HEK293 (cell line): Measurements from ENCODE around the gene CCDC8.
A peak's percentile ranks its signal among the peaks of the same experiment; 100 is the strongest.
"Not testable (repeated sequence)": the region's sequence is repeated elsewhere in the genome, so short reads cannot be mapped to it uniquely, and the experiment has no call there.

Experiments used
- CTCF ChIA-PET: fragments of 350-600 bp; formaldehyde crosslinking; extraction: SDS; loops from one replicate; lab custom pipeline; 2021; ENCODE audit warnings: antibody characterized with exemption; lab: Yijun Ruan, JAX
- POLR2A ChIA-PET: fragments of 300-600 bp; formaldehyde crosslinking; extraction: SDS; loops from one replicate; lab custom pipeline; 2020; ENCODE audit warnings: antibody characterized with exemption, inconsistent platforms; lab: Yijun Ruan, JAX
- H3K27ac ChIP-seq: fragments of 200-500 bp; sonication (Bioruptor generic); 2 replicates; pipeline ENCODE4 v1.5.1; 2014; ENCODE audit warnings: low read depth, low read length, control low read depth, inconsistent platforms; ENCODE audit errors: extremely low read depth
- H3K36me3 ChIP-seq, 2 experiments: fragments of 200-500 bp in 1 of 2; sonication (Bioruptor generic) in 1 of 2; 1 replicate in 1 of 2; 2 replicates in 1 of 2; pipeline ENCODE4 v1.5.1; 2014 to 2017; ENCODE audit warnings: inconsistent platforms in 2 of 2, low read length in 2 of 2; ENCODE audit not compliant: control insufficient read depth in 2 of 2, insufficient read depth in 1 of 2
- H3K4me1 ChIP-seq: fragments of 200-500 bp; sonication (Bioruptor generic); 2 replicates; pipeline ENCODE4 v1.5.1; 2014; ENCODE audit warnings: mild to moderate bottlenecking, low read length, inconsistent platforms; ENCODE audit not compliant: control insufficient read depth, insufficient read depth
- H3K4me3 ChIP-seq: 2 replicates; pipeline ENCODE4 v1.5.1; 2011; ENCODE audit warnings: low read depth, mild to moderate bottlenecking, control low read depth, low read length, moderate library complexity
- H3K9me3 ChIP-seq: fragments of 200-500 bp; sonication (Bioruptor generic); 2 replicates; pipeline ENCODE4 v1.5.1; 2014; ENCODE audit warnings: low read depth, low read length, inconsistent platforms; ENCODE audit not compliant: control insufficient read depth, insufficient read depth
- GLIS1 ChIP-seq: fragments of 450-650 bp; formaldehyde crosslinking; IDR thresholded peaks from 2 replicates; pipeline ENCODE4 v1.5.1; 2016; ENCODE audit warnings: missing biosample characterization, missing genetic modification characterization
- GLIS2 ChIP-seq: fragments of 450-650 bp; formaldehyde crosslinking; IDR thresholded peaks from 2 replicates; pipeline ENCODE4 v1.5.1; 2016; ENCODE audit warnings: missing biosample characterization, missing genetic modification characterization
- KLF10 ChIP-seq: fragments of 450-650 bp; IDR thresholded peaks from 2 replicates; pipeline ENCODE4 v1.5.1; 2018; ENCODE audit warnings: missing biosample characterization, mild to moderate bottlenecking, missing genetic modification characterization
- KLF7 ChIP-seq: fragments of 450-650 bp; formaldehyde crosslinking; IDR thresholded peaks from 2 replicates; pipeline ENCODE4 v1.5.1; 2016; ENCODE audit warnings: missing biosample characterization, missing genetic modification characterization, borderline replicate concordance
- PATZ1 ChIP-seq: fragments of 450-650 bp; formaldehyde crosslinking; IDR thresholded peaks from 2 replicates; pipeline ENCODE4 v1.5.1; 2016; ENCODE audit warnings: missing biosample characterization, missing genetic modification characterization
- SP2 ChIP-seq: fragments of 450-650 bp; formaldehyde crosslinking; IDR thresholded peaks from 2 replicates; pipeline ENCODE4 v1.5.1; 2016; ENCODE audit warnings: missing biosample characterization, missing genetic modification characterization
- SP3 ChIP-seq: fragments of 450-650 bp; formaldehyde crosslinking; IDR thresholded peaks from 2 replicates; pipeline ENCODE4 v1.5.1; 2016; ENCODE audit warnings: missing biosample characterization, missing genetic modification characterization
- ZBTB17 ChIP-seq: fragments of 450-650 bp; formaldehyde crosslinking; IDR thresholded peaks from 2 replicates; pipeline ENCODE4 v1.5.1; 2016; ENCODE audit warnings: missing biosample characterization, missing genetic modification characterization
- ZEB2 ChIP-seq: fragments of 450-650 bp; formaldehyde crosslinking; IDR thresholded peaks from 2 replicates; pipeline ENCODE4 v1.5.1; 2016; ENCODE audit warnings: missing biosample characterization, missing genetic modification characterization
- ZFHX2 ChIP-seq: fragments of 450-650 bp; formaldehyde crosslinking; conservative IDR thresholded peaks from 2 replicates; pipeline ENCODE4 v1.5.1; 2016; ENCODE audit warnings: missing biosample characterization, missing genetic modification characterization
- ZIC2 ChIP-seq: fragments of 450-650 bp; formaldehyde crosslinking; IDR thresholded peaks from 2 replicates; pipeline ENCODE4 v1.5.1; 2016; ENCODE audit warnings: missing biosample characterization, missing genetic modification characterization
- ZNF211 ChIP-seq: fragments of 450-650 bp; formaldehyde crosslinking; IDR thresholded peaks from 2 replicates; pipeline ENCODE4 v1.5.1; 2016; ENCODE audit warnings: low read depth, missing biosample characterization, missing genetic modification characterization
- ZNF248 ChIP-seq: fragments of 450-650 bp; formaldehyde crosslinking; IDR thresholded peaks from 2 replicates; pipeline ENCODE4 v1.5.1; 2017; ENCODE audit warnings: missing biosample characterization, missing genetic modification characterization
- ZNF394 ChIP-seq: fragments of 450-650 bp; formaldehyde crosslinking; IDR thresholded peaks from 2 replicates; pipeline ENCODE4 v1.5.1; 2016; ENCODE audit warnings: missing biosample characterization, missing genetic modification characterization, mild to moderate bottlenecking, moderate library complexity, borderline replicate concordance
- ZNF398 ChIP-seq: fragments of 450-650 bp; formaldehyde crosslinking; IDR thresholded peaks from 2 replicates; pipeline ENCODE4 v1.5.1; 2017; ENCODE audit warnings: missing biosample characterization, missing genetic modification characterization
- ZNF610 ChIP-seq: fragments of 450-650 bp; formaldehyde crosslinking; IDR thresholded peaks from 2 replicates; pipeline ENCODE4 v1.5.1; 2016; ENCODE audit warnings: missing biosample characterization, missing genetic modification characterization, borderline replicate concordance
- TF ChIP-seq, protein P1 (sequence below): fragments of 450-650 bp; formaldehyde crosslinking; optimal IDR thresholded peaks from 2 replicates; pipeline ENCODE3; 2016; ENCODE audit warnings: missing biosample characterization, mild to moderate bottlenecking, missing genetic modification characterization
- TF ChIP-seq, protein P2 (sequence below): fragments of 450-650 bp; formaldehyde crosslinking; IDR thresholded peaks from 2 replicates; pipeline ENCODE4 v1.5.1; 2017; ENCODE audit warnings: missing biosample characterization, missing genetic modification characterization
- TF ChIP-seq, protein P3 (sequence below): fragments of 450-650 bp; IDR thresholded peaks from 2 replicates; pipeline ENCODE4 v1.5.1; 2018; ENCODE audit warnings: missing biosample characterization, missing genetic modification characterization
- TF ChIP-seq, protein P4 (sequence below): fragments of 450-650 bp; formaldehyde crosslinking; IDR thresholded peaks from 2 replicates; pipeline ENCODE4 v1.5.1; 2017; ENCODE audit warnings: missing biosample characterization, mild to moderate bottlenecking, missing genetic modification characterization, moderate library complexity

Gene CCDC8

GRCh38 chr19:46415804-46416709, 2.7 kb upstream of the CCDC8 start (continued):
- peak; percentile 23; the same call in 1 of the 2 replicates for TF ChIP-seq ZIC2 (tag by site-specific recombination)
- peak; percentile 92 for TF ChIP-seq ZBTB17
- peak; percentile 94 for TF ChIP-seq ZFHX2 (tag by site-specific recombination)
- peak; percentile 63 for TF ChIP-seq GLIS2 (tag by site-specific recombination)
- peak; percentile 83 for TF ChIP-seq SP3 (tag by site-specific recombination)
- TF ChIP-seq GLIS1 (tag by site-specific recombination), result peak; percentile 82
- peak; percentile 94 for TF ChIP-seq PATZ1 (tag by site-specific recombination)
- TF ChIP-seq KLF7 (tag by site-specific recombination), result 0 out of 2 replicates have a peak, but pooled peaks have one; percentile 26
- peak; percentile 88; the same call in 1 of the 2 replicates for TF ChIP-seq ZNF394 (tag by site-specific recombination)
- TF ChIP-seq SP2 (tag by site-specific recombination), result peak; percentile 59
- peak; percentile 54 for TF ChIP-seq KLF10 (tag by site-specific recombination)
- TF ChIP-seq, protein P1, sequence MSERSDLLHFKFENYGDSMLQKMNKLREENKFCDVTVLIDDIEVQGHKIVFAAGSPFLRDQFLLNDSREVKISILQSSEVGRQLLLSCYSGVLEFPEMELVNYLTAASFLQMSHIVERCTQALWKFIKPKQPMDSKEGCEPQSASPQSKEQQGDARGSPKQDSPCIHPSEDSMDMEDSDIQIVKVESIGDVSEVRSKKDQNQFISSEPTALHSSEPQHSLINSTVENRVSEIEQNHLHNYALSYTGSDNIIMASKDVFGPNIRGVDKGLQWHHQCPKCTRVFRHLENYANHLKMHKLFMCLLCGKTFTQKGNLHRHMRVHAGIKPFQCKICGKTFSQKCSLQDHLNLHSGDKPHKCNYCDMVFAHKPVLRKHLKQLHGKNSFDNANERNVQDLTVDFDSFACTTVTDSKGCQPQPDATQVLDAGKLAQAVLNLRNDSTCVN (tag by site-specific recombination), result peak; percentile 69
- peak; percentile 31; the same call in 1 of the 2 replicates for TF ChIP-seq ZEB2
- 0 out of 2 replicates have a peak, but pooled peaks have one; percentile 34 for TF ChIP-seq ZNF248 (tag by site-specific recombination)
- TF ChIP-seq ZNF610, result 0 out of 2 replicates have a peak, but pooled peaks have one; percentile 30

DNA sequence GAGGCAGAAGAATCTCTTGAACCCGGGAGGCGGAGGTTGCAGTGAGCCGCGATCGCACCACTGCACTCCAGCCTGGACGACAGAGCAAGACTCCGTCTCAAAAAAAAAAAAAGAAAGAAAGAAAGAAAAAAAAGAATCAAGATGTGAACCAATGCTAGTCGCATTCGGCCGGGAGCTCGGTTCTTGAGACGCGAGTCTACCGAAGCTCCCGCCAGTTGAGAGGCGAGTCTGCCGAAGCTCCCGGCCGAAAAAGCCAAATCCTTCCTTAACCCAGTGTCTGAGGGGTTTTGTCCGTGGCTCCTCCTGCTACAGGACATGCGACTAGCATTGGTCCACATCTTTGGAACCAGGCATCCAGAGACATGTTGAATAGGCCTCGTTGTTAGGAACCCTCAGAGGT, 1.5 kb upstream of the CCDC8 start:
- H3K27ac ChIP-seq, result not testable (repeated sequence)
- ChIA-PET POLR2A (interaction anchor here (0.7 kb wide), 1 partner anchor 459 kb away, joined by 3 read pairs; no protein-coding TSS in a partner anchor), CTCF (interaction anchor here (1.5 to 2.5 kb wide), 3 partner anchors 13 to 72 kb away, joined by 4 to 9 read pairs (median 8); no protein-coding TSS in a partner anchor)

GRCh38 chr19:46412650-46413261, 608 bp downstream of the CCDC8 start:
- Histone ChIP-seq H3K4me1 (peaks cover 29% of the 10 kb centered on the region), H3K27ac (peak overlapping the region; percentile 88), H3K9me3 (no peaks in the 10 kb centered on the region), H3K4me3 (peak overlapping the region; percentile 48), H3K36me3 (peaks cover 0 to 24% of the 10 kb centered on the region in 2 experiments; a peak in 2 of 3 replicates)
- CTCF ChIA-PET, result interaction anchor here (0.6 to 2.5 kb wide), 3 partner anchors 11 to 242 kb away, joined by 3 to 9 read pairs (median 5); no protein-coding TSS in a partner anchor
- POLR2A ChIA-PET, result interaction anchor here (0.6 to 1.4 kb wide), 21 partner anchors 8 to 1115 kb away, joined by 3 to 10 read pairs (median 4); partner anchors contain the start of genes CCDC61, PPP5C and SYMPK
- TF ChIP-seq, protein P2, sequence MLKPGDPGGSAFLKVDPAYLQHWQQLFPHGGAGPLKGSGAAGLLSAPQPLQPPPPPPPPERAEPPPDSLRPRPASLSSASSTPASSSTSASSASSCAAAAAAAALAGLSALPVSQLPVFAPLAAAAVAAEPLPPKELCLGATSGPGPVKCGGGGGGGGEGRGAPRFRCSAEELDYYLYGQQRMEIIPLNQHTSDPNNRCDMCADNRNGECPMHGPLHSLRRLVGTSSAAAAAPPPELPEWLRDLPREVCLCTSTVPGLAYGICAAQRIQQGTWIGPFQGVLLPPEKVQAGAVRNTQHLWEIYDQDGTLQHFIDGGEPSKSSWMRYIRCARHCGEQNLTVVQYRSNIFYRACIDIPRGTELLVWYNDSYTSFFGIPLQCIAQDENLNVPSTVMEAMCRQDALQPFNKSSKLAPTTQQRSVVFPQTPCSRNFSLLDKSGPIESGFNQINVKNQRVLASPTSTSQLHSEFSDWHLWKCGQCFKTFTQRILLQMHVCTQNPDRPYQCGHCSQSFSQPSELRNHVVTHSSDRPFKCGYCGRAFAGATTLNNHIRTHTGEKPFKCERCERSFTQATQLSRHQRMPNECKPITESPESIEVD (tag by site-specific recombination), result no peak
- TF ChIP-seq ZNF211 (tag by site-specific recombination), result no peak
- TF ChIP-seq, protein P3, sequence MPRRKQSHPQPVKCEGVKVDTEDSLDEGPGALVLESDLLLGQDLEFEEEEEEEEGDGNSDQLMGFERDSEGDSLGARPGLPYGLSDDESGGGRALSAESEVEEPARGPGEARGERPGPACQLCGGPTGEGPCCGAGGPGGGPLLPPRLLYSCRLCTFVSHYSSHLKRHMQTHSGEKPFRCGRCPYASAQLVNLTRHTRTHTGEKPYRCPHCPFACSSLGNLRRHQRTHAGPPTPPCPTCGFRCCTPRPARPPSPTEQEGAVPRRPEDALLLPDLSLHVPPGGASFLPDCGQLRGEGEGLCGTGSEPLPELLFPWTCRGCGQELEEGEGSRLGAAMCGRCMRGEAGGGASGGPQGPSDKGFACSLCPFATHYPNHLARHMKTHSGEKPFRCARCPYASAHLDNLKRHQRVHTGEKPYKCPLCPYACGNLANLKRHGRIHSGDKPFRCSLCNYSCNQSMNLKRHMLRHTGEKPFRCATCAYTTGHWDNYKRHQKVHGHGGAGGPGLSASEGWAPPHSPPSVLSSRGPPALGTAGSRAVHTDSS (tag by site-specific recombination), result no peak
- TF ChIP-seq, protein P4, sequence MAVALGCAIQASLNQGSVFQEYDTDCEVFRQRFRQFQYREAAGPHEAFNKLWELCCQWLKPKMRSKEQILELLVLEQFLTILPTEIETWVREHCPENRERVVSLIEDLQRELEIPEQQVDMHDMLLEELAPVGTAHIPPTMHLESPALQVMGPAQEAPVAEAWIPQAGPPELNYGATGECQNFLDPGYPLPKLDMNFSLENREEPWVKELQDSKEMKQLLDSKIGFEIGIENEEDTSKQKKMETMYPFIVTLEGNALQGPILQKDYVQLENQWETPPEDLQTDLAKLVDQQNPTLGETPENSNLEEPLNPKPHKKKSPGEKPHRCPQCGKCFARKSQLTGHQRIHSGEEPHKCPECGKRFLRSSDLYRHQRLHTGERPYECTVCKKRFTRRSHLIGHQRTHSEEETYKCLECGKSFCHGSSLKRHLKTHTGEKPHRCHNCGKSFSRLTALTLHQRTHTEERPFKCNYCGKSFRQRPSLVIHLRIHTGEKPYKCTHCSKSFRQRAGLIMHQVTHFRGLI (tag by site-specific recombination), result no peak
- TF ChIP-seq ZNF398, result no peak

More for the DNA sequence above, 1.5 kb upstream of the CCDC8 start:
- H3K4me3 ChIP-seq, H3K9me3 ChIP-seq: not testable (repeated sequence)
- H3K4me1 ChIP-seq, result peaks cover 26% of the 10 kb centered on the region
- peaks cover 0 to 24% of the 10 kb centered on the region in 2 experiments; a peak in 2 of 3 replicates for H3K36me3 ChIP-seq
